Measurements from ENCODE around the gene TRIM10. TPM values are rescaled to one million over a fixed set of nuclear protein-coding genes. Genes with fewer than 3 reads are reported as not detected.
"Not testable (repeated sequence)": the region's sequence is repeated elsewhere in the genome, so short reads cannot be mapped to it uniquely, and the experiment has no call there.

The TRIM10 gene
- total RNA-seq, 1 donor from 2014 or later = not detected

- H3K9me3 Mint-ChIP-seq (ENCODE audit: unreplicated experiment) = peaks cover 6% of the 10 kb centered on the region
- DNase-seq = no peak
- H3K27ac Mint-ChIP-seq (ENCODE audit: unreplicated experiment) = no peak overlapping the region
- no peak overlapping the region for H3K4me3 Mint-ChIP-seq (ENCODE audit: unreplicated experiment)
- peaks cover 6% of the 10 kb centered on the region for H3K36me3 Mint-ChIP-seq (ENCODE audit: unreplicated experiment)
- TF ChIP-seq, protein P1, sequence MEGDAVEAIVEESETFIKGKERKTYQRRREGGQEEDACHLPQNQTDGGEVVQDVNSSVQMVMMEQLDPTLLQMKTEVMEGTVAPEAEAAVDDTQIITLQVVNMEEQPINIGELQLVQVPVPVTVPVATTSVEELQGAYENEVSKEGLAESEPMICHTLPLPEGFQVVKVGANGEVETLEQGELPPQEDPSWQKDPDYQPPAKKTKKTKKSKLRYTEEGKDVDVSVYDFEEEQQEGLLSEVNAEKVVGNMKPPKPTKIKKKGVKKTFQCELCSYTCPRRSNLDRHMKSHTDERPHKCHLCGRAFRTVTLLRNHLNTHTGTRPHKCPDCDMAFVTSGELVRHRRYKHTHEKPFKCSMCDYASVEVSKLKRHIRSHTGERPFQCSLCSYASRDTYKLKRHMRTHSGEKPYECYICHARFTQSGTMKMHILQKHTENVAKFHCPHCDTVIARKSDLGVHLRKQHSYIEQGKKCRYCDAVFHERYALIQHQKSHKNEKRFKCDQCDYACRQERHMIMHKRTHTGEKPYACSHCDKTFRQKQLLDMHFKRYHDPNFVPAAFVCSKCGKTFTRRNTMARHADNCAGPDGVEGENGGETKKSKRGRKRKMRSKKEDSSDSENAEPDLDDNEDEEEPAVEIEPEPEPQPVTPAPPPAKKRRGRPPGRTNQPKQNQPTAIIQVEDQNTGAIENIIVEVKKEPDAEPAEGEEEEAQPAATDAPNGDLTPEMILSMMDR (IDR thresholded peaks at IDR 0.05; ENCODE audit: partially characterized antibody, unreplicated experiment) = no peak
- H3K4me1 Mint-ChIP-seq (ENCODE audit: low read depth, unreplicated experiment) = peaks cover 7% of the 10 kb centered on the region
- H3K27me3 Mint-ChIP-seq (ENCODE audit: unreplicated experiment) = peaks cover 8% of the 10 kb centered on the region
These were observed 6.1 kb upstream of the TRIM10 start for GRCh38 chr6:30167101-30167500.

DNA sequence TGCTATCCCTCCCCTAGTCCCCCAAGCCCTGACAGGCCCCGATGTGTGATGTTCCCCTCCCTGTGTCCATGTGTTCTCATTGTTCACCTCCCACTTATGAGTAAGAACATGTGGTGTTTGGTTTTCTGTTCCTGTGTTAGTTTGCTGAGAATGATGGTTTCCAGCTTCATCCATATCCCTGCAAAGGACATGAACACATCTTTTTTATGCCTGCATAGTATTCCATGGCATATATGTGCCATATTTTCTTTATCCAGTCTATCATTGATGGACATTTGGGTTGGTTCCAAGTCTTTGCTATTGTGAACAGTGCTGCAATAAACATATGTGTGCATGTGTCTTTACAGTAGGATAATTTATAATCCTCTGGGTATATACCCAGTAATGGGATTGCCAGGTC is 4.2 kb upstream of the TRIM10 start:
- H3K36me3 Mint-ChIP-seq (ENCODE audit: unreplicated experiment); H3K4me3 Mint-ChIP-seq (ENCODE audit: unreplicated experiment); DNase-seq; H3K9me3 Mint-ChIP-seq (ENCODE audit: unreplicated experiment); H3K27me3 Mint-ChIP-seq (ENCODE audit: unreplicated experiment); H3K27ac Mint-ChIP-seq (ENCODE audit: unreplicated experiment); H3K4me1 Mint-ChIP-seq (ENCODE audit: low read depth, unreplicated experiment): not testable (repeated sequence)

- no peak overlapping the region for H3K4me3 Mint-ChIP-seq (ENCODE audit: unreplicated experiment)
- DNase-seq = no peak
- H3K27ac Mint-ChIP-seq (ENCODE audit: unreplicated experiment) = no peak overlapping the region
- no peaks in the 10 kb centered on the region for H3K4me1 Mint-ChIP-seq (ENCODE audit: low read depth, unreplicated experiment)
- TF ChIP-seq, protein P1 (IDR thresholded peaks at IDR 0.05; ENCODE audit: partially characterized antibody, unreplicated experiment) = no peak
- peaks cover 6% of the 10 kb centered on the region for H3K36me3 Mint-ChIP-seq (ENCODE audit: unreplicated experiment)
- H3K27me3 Mint-ChIP-seq (ENCODE audit: unreplicated experiment) = peaks cover 10% of the 10 kb centered on the region
- H3K9me3 Mint-ChIP-seq (ENCODE audit: unreplicated experiment) = peaks cover 4% of the 10 kb centered on the region
These were observed 3.7 kb upstream of the TRIM10 start for GRCh38 chr6:30164714-30165113.

DNA sequence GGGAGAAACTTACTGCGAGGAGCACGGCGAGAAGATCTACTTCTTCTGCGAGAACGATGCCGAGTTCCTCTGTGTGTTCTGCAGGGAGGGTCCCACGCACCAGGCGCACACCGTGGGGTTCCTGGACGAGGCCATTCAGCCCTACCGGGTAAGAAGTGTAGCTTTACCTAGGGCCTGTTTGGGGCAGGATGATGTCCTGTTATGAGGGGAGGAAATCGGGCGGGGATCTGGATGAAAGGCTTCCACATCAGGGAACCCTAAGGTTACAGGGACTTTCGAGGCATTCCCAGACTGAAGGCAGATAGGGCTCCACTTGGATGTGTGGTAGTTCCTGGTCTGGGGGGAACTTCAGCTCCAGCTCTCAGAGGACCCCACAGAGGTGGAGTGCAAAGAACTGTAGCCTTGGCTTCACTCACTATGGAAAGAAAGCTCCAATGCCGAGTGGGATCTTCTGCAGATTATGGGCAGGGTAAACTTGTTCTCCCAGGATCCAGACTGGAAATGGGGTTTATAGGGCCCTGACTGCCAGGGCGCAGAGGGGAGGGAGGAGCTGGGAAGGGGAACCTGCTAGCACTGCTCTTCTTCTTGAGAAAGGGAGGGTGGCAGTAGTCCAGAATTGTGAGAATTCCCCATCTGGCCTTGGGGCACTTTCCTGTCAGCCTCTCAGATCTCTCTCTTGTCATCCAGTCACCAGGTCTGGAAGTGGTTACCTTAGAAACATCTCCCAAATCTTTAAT is 3.1 kb upstream of the TRIM10 start:
- DNase-seq = no peak
- Mint-ChIP-seq H3K27me3 (ENCODE audit: unreplicated experiment) (peaks cover 10% of the 10 kb centered on the region), H3K9me3 (ENCODE audit: unreplicated experiment) (peaks cover 4% of the 10 kb centered on the region), H3K4me3 (ENCODE audit: unreplicated experiment) (no peak overlapping the region), H3K36me3 (ENCODE audit: unreplicated experiment) (peaks cover 6% of the 10 kb centered on the region), H3K4me1 (ENCODE audit: low read depth, unreplicated experiment) (no peaks in the 10 kb centered on the region), H3K27ac (ENCODE audit: unreplicated experiment) (no peak overlapping the region)
- TF ChIP-seq, protein P1 (IDR thresholded peaks at IDR 0.05; ENCODE audit: partially characterized antibody, unreplicated experiment) = no peak

GRCh38 chr6:30163090-30163917 is 2.3 kb upstream of the TRIM10 start, which contains the start of gene TRIM15:
TSS of gene TRIM15 (plus strand) at chr6:30163546. CDS start at chr6:30163685, 139 bp downstream.
- Mint-ChIP-seq H3K4me3 (ENCODE audit: unreplicated experiment) (no peak within 1 kb of the TSS), H3K4me1 (ENCODE audit: low read depth, unreplicated experiment) (no peaks in the 10 kb centered on the region), H3K36me3 (ENCODE audit: unreplicated experiment) (peaks cover 6% of the 10 kb centered on the region), H3K27me3 (ENCODE audit: unreplicated experiment) (peaks cover 7% of the 10 kb centered on the region), H3K27ac (ENCODE audit: unreplicated experiment) (no peak within 1 kb of the TSS), H3K9me3 (ENCODE audit: unreplicated experiment) (peaks cover 4% of the 10 kb centered on the region)
- DNase-seq = no peak
- TF ChIP-seq, protein P1 (IDR thresholded peaks at IDR 0.05; ENCODE audit: partially characterized antibody, unreplicated experiment) = no peak
